HG02678 (cell line): ENCODE measurements around the gene SLPI.

Experiments used
- ATAC-seq: cut with Tn5 transposase; IDR thresholded peaks from one replicate; pipeline ENCODE4 v1.9.1; 2021; ENCODE audit warnings: mild to moderate bottlenecking, moderate library complexity; ENCODE audit not compliant: unreplicated experiment

Gene SLPI

DNA sequence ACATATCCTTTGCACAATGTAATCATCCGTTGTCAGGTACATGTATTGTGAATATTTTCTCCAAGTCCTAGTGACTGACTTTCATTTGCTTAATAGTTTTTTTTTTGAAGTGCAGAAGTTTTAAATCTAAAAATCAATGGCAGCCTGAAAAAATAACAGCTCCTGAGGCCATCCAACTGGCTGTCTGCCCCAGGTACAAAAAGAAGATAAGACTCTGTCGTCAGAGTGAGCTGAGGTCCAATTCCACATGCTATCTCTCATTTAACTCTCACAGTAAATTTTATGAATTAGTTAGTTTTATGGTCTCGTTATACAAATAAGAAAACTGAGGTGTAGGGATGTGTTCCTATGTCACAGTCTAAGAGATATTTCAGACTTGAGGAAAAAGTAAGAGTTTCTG is 21.0 kb upstream of the SLPI start:
- no peak for ATAC-seq

DNA sequence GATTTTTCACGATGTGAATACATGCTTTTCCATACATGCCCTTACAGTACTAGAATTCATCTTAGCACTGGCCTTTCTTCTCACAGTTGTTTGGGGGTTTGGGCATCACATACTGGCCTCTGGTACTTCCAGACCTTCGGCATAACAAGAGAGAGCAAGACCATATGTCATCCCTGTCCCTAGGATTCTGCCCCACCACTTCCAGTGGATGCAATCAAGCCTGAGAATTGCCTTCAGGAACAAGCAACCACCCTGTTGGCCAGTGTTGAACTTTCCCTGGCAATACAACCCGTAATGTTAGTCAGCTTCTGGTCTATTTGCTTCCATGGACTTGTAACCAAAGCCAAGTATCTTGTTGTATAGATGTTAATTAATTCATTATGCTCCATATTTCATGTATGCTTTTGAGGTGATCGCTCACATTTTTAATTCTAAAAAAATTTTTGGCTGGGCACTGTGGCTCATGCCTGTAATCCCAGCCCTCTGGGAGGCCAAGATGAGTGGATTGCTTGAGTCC is 15.4 kb upstream of the SLPI start:
- ATAC-seq = no peak

DNA sequence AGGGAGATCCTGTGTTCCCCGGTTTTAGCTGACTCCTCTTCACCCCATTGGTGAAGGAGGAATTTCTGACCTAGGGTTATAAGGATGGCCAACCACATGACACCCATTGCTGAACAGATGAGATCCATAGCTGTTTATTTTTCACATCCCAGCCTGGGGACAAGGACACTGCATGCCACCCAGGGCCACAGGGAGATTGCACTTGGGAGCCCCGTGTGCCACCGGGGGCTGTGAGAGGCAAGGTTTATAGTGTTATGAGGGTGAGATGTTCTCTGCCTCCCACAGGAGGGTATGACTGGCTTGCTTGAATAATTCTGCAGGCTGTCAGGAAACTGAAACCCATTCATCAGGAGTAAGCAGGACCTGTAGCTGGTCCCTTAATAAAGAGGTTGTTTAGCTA is 14.7 kb upstream of the SLPI start:
- ATAC-seq = no peak

DNA sequence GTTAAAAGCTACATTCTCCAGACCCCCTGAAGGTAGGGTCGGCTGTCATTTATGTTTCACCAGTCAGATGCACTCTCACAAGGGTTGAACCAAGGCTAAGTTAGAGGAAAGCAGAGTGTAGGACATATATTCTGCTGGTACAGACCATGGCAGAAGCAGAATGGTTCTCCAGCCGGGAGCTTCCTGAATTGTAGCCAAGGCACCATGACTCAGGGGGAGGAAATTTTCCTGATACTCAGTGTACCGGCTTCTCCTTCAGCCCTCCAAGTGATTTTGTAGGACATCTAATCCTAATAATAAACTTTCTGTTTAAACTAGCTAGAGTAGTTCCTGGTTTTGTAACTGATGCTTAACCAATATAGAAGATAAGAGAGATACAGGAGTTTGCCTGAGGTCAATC is 14.2 kb upstream of the SLPI start:
- ATAC-seq = no peak

DNA sequence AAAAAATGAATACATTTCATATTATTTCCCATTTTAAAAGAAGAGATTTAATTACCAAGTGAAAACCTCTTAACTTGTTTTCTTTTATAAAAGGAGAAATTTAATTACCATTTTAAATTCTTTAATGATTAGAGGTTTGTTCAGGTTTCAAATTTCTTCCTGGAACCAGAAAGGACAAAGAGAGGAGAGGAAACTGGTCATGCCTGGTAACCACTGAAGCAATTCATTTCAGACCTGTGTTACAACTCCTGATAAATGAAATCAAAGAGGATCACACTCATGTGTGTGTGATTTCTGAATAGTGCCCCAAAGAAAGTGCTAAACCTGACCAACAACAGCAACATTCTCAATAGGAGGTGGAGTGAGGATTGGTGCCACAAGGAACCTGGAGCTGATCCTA is 12.6 kb upstream of the SLPI start:
- no peak for ATAC-seq

DNA sequence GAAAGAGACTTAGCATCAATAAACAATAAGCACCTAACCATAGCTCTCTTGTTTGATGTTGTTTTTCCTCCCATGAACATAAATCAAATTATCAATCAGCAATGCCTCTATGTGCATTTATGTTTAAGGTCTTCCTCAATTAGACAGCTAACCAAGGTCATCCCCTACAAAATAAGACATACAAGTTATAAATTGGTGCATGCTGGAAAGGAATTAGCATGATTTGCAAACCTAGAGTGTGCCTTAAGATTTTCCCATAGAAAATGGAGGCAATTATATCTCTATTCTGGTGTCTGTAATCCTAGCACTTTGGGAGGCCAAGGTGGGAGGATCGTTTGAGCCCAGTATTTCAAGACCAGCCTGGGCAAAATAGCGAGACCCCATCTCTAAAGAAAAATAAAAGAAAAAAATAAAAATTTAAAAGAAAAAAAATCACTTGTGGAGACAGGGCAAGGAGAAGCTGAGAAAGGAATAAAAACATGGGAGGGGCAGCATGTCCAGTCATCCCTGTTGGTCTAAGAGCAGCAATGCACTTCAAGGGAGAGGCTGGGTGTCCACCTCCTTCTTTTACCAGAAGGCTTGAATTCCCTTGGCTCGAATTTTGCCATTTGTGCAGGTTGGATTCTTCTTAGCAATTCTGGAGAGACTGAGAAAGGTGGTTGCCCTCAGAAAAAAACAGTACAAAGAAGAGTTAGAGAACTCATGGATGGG is 9.3 kb upstream of the SLPI start:
- no peak for ATAC-seq

DNA sequence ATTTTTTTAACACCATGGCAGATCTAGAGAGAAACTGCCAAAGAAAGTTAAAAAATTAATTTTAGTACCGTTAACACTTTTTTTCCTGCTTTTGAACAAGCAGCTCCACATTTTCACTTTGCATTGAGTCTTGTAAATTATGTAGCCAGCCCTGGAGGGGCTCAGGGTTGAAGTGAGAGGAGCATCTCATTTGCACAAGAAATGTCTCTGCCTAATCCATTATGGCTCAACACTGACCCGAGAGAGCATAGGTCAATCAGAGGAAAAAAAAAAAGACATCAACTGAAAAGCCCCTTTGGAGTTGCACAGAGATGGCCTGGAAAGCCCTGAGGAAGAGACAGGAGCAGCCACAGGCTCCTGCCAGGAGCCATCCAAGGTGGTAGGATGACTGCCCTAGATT is 4.3 kb upstream of the SLPI start:
- ATAC-seq = no peak

DNA sequence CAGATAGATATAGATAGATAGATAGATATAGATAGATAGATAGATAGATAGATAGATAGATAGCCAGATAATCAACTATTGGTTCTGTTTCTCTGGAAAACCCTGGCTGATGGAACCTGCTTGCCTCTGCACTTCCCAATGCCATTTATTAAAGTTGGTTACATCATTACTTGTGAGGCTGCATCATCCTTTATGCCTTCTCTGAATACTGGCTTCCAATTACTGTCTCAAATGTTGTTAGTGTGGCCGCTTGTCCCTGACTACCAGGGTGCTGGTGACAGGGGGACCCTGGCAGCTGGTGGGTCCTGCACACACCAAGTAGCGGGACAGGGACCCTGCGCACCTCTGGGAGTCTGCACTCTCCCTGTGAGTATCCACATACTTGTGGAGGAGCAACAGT is 3.9 kb upstream of the SLPI start:
- no peak for ATAC-seq

DNA sequence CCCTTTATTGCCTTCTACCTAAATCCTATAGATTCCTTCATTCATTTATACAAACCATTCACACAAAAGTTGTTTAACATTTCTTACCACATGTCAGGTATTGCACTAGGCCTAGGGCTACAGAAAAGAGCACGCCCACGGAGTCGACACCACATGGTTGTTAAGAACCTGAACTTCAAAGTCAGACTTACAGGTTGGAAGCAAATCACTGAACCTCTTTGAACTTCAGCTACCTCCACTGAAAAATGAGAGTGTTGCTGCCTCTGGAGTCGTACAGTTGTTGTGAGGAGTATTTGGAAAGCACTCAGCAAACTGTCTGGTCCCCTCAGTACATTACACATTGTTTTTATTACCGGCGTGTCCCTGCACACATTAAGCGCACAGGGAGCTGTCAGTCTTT is 3.3 kb upstream of the SLPI start:
- no peak for ATAC-seq

DNA sequence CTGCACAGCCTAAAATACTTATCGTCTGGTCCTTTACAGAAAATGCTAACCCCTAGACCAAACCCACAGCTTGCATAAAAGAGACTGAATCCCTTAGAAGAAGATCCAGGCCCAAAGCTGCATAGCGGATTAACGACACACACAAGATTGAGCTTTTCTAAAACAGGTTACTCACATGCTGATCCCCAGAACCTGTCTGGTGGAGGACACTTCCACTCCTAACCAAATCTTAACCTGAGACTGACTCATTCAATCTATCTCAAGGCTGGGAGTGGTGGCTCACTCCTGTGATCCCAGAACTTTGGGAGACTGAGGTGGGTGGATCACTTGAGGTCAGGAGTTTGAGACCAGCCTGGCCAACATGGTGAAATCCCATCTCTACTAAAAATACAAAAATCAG is 2.8 kb upstream of the SLPI start:
- no peak for ATAC-seq

DNA sequence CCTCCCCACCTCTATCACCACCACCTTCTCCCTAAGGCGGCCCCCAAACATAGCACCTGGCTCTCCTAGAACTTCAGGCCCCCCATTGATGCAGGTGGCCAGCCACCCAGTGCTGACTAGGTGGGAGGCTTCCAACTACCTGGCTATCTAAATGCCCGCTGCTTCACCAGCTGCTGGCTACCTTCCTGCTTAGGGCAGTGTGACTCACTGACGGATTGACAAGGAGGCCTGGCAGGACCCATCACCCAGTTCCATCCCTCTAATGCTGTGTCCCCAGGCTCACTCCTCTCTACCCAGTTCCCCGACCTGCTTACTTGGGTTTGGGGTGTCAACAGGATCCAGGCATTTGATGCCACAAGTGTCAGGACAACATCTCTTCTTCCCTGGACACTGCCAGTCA is 1.1 kb downstream of the SLPI start:
- ATAC-seq = no peak

DNA sequence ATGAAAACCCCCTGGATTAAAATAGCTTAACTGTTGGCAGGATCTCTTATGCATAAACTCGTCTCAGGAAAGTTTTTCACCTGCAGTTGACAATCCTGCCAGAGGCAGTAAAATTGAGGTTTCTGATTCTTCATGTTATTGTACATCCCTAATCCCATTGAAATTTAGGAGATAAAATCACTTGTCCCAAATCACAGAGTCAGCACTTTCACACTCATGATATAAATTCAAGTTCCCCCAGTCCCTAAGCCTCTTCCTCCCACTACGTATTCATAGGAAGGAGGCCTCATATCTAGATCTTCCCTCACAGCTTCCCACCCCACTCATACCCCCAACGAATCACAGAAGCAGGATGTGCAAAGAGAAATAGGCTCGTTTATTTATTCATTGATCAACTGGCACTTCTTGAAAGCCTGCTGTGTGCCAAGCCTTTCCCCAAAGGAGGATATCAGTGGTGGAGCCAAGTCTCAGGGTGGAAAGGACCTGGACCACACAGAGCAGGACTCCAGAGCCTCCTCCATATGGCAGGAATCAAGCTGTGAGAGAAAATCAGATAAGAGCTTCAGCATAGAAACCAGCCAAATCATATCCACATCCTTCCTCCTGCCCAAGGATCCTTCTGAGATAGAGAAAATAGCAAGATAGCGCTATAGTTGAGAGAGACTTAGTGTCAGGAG is 2.3 kb downstream of the SLPI start:
- ATAC-seq = no peak

DNA sequence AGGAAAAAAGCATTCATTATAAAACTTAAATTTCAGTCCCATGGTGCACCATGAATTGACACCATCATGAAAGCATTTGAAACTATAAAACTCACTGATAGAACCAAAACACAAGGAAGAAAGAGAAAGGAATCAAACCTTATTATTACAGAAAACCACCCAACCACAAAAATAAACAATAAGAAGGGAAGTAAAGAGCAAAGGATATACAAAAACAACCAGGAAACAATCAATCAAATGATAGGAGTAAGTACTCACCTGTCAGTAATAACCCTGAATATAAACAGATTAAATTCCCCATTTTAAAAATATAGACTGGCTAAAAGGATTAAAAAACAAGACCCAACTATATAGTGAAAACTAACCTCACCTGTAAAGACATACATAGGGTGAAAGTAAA is 5.8 kb downstream of the SLPI start:
- no peak for ATAC-seq

DNA sequence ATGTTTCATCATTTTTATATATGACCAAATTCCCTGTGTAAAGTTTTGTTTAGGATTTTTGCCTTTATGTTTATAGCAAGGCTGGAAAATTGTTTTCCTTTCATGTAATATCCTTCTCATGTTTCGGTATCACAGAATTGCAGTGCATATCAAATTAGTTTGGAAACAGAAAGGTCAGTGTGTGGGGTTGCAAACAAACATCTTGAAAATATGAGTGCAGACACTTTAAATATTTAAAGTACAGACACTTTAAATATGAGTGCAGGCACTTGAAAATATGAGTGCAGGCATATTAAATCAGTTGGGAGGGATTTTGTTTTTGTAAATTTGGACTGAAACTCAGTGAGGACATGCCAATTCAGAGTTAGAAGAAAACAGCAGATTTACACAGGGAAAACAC is 6.5 kb downstream of the SLPI start:
- ATAC-seq = no peak

DNA sequence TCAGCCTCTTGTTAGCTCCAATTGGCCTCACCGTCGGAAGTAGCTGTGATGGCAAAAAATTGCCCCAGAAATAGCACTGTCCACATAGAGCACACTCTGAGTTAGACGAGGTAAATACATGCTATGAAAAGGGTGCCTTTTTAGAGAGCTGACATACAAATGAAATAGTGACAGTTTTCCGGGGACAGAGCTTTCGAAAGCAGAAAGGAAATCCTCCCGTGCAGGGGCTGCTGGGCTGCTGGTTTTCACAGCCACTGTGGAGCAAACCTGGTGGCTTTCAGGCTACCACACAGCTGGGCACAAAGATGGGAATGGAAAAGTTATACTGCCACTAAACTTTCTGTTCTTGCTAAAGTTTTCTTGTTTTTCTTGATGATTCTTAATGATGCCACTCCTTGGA is 8.3 kb downstream of the SLPI start:
- no peak for ATAC-seq

DNA sequence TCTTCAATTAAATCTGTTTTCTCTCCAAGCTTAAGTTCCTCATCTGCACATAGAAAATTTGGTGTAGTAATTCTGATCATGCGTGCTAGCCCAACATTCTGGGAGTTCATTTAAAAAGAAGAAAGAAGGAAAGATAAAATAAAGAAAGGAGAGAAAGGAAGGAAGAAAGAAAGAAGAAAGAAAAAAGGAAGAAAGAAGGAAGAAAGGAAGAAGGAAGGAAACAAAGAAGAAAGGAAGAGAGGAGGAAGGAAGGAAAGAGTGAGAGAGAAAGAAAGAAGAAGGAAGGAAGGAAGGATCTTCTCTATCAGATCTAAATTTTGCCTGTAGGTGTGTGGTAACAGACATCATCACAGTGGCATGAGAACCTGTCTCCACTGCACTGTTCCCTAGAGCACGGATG is 16.2 kb downstream of the SLPI start:
- no peak for ATAC-seq

DNA sequence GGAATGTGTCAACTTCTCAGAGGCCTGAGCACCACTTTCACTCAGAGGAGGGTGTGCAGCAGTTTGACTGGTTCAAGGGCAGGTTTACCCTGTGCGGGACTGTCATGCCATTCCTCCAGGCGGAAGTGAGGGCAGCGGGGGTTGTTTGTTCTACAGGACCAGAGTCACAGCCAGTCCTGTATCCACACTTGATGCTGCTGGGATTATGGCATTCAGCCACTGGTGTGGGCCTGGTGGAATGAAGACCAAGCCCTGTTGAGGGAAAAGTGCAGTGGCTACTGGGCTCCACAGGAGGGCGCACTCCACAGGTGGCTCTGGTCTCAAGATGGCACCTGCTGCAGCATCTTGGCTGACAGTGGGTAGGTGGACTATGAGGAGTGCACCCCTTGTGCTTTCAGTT is 18.4 kb downstream of the SLPI start:
- ATAC-seq = no peak

DNA sequence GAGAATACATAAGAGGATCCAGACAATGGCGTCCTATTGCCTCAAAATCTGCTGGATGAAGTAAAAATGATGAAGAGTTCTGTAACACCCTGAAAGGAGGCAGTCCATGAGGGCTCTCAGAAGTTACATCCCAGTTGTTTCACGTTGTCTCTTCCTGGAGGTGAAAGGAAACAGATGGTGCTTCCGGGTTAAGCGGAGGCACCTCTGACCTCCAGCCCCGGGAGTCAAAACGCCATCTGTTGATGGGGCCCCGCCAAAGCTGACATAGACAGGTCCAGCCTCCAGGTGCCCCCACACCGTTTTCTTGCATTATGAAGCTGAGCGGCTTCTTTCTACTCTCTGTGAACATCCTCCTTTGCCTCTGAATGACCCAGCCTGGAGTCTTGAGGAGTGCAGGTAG is 23.7 kb downstream of the SLPI start:
- ATAC-seq = no peak

DNA sequence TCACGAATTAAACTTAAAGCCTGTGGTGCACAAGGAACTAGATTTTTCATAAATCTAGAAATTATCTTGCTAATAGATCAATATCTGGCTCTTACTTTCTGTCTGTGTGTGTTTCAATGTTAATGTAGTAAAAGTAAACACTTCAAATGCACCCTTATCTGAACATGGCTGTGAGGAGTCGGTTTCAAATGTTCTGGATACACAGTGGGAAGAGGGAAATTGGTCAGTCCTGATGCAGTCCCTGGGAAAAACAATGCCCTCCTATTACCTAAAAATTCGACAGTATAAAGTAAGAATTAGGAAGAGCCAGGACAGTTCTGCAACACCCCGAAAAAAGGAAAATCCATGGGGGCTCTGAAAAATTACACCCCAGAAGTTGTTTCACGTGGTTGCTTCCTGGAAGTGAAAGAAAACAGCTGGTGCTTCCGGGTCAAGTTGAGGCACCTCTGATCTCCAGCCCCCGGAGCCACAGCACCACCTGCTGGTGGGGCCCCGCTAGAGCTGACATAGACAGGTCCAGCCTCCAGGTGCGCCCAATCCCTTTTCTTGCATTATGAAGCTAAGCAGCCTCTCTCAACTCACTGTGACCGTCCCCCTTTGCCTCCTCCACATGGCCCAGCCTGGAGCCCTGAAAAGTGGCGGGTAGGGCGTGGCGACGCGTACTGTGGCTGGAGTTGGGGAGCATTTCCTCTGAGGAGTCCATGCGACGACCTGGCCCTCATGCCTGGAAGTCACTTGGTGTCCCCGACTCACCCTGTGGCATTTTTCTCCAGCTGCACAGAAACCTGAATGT is 24.9 kb downstream of the SLPI start:
- no peak for ATAC-seq

DNA sequence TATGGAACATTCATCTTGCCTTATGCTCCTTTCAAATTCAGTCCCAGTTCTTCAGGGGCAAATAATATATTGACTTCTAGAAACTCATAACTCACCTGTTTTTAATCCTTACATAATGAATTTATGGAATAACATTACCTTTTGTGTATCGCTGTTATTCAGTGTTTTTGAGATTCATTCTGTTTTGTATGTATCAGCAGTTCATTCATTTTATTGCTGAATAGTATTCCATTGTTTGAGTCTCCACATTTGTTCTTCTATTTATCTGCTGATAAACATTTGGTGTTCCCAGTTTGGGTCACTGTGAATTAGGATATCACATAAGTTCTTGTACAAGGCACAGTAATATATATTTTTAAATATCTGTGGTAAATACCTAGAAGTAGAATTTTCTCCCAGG is 28.1 kb downstream of the SLPI start:
- no peak for ATAC-seq

DNA sequence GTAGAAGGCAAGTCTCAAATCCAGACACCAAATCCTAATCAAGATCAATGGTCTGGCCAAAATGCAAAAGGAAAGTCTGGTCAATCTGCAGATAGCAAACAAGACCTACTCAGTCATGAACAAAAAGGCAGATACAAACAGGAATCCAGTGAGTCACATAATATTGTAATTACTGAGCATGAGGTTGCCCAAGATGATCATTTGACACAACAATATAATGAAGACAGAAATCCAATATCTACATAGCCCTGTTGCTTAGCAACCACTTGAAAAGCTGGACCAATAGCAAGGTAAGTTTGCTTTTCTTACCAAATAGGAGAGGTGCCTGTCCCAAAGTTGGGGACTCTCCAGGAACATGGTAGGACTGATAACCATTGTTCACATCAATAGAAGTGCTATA is 31.2 kb downstream of the SLPI start:
- ATAC-seq = no peak

DNA sequence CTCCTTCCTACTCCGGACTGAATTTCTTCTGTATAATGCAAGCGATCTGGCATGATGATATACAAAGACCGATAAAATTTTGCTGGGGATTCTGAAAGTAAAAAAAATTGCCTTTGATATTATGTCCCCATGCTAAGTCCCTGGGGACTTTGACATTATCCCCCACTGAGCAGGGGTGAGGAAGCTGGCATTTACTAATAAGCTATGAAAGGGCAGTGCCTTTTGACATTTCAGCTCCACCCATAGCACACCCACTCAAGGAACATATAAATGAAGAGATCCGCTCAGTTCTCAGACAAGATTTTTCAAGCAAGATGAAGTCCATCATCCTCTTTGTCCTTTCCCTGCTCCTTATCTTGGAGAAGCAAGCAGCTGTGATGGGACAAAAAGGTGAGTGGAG is 33.3 kb downstream of the SLPI start, which contains the start of gene SEMG2:
SEMG2 (plus strand) TSS at position 298 of the 400 bp plus-strand sequence; CDS start at position 315, 17 bp downstream.
- ATAC-seq = no peak
